ENCODE measurements around the gene JTB.

JTB gene

DNA sequence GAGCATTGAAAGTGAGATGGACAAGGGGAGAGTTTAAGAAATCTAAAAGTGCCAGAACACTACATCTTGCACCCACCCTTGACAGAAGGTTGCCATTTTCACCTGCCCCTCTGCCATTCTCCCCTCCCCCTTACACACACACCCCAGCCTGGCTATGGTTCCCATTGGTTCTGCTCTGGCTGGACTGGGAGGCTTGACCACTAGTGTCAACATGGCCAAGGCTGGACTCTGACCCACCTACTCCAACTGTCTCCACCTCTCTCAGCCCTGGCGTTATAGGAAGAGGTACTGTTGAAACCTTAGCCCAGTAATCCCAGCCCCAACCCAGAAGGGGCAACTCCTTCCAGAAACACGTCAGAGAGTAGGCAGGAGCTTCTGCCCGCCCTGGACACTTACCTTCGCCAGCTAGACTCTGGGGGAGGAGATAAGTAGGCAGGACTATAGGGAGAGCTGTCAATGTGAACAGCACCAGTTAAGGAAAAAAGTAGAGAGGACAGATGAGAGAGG lies 23.6 kb downstream of the JTB start:
- no peak for DNase-seq (ENCODE audit: low read depth)

DNA sequence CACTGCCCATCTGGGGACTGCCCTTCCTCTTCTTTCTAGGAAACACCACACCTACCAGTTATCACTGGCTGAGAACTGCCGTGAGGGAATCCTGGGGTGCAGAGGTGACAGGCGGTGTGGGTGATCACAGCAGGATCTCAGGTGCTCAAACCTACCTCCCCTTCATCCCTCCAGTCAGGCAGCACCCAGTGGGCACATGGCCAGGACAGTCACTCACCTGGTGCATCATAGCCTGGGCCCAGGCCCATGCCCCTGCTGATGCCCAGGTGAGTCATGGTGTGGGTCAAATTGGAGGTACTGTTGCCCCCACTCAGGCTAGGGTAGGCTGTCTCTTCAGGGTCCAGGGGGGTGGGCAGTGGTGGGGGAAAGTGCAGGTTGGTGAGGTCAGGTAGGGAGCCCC lies 25.7 kb downstream of the JTB start:
- DNase-seq (ENCODE audit: low read depth), result no peak

DNA sequence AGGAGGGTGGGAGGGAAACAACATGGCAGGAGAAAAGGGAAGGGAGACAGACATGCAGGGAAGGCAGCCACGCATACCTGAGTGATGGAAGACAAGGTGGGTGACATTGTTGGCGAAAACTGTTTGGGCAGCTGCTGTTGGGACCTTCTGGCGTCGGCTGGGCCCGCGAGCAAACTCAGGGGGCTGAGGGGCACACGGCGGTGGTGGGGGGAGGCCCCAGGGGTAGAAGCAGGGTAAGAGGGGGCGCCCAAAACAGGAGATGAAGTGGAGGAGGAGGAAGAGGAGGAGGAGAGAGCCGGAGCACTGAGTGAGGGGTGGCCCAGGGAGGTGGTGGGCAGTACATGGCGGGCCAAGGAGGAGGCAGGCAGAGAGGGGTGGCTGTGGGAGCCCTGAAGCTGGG lies 26.3 kb downstream of the JTB start:
- DNase-seq (ENCODE audit: low read depth), result no peak

DNA sequence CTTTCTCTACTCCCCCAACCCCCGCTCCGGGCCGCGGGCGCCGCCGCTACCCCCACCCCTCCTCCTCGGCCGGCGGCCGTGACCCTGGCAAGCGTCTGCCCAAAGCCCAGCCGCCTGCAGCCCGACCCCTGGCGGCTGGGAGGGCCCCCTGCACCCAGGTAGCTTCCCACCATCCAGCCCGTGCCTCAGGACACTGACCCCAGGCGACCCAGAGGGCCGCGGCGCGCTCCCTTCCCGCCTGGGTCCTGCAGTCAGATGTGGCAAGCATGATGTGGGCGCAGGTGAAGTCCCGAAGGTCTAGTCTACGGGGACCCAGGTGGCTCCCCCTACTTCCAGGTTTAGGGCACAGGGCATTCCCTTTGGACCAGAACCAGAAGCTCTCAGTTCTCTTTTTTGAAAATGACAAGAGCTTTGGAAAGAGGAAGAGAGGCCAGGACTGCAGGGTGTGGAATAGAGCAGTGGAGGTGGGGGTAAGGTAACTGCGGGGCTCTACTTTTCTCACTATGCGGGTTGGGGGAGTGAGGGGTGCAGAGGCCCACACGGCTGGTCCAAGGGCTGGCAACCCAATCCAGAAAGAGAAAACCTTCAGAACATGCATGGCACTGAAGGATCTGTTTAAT lies 30.7 kb downstream of the JTB start, which contains the start of gene DENND4B:
TSS of gene DENND4B (minus strand) at position 97 of the 620 bp plus-strand sequence. CDS start 2,344 bp downstream, outside the sequence.
- no peak for DNase-seq (ENCODE audit: low read depth)

DNA sequence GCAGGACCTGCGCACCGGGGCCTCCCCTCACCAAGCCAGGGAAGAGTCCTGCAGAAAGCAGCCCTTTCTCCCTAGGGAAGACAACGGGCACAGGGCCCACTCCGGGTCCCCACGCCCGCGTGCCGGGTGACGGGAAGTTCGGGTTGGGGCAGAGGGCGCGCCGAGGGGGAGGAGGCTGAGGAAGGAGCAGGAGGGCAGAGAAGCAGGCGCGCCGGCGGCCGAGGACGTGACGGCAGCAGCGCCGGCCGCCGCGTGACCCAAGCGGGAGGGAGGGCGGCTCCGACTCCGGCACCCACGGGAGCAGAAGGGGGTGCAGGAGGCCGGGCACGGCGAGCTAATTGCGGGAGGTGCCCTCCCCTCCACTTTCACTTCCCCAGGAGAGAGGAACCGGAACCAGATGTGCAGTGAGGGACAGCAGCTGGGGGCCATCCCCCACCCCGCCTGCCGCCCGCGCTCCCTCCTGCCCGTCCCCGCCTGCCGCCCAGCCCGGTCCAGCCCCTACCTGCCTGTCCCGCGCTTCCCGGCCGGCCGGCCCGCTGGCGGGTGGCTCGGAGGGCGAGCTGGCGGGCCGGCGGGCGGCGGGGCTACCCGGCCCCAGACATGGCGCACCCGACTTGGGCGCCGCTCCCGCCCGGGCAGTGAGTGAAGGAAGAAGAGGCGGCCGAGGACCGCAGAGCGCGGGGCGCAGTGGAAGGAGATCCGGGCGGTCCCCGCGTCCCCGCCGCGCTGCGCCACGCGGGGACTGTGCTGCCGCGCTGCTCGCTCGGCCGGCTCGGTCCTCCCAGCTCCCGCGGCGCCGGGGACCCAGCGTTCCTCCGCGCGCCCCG lies 31.5 kb downstream of the JTB start:
- no peak for DNase-seq (ENCODE audit: low read depth)

DNA sequence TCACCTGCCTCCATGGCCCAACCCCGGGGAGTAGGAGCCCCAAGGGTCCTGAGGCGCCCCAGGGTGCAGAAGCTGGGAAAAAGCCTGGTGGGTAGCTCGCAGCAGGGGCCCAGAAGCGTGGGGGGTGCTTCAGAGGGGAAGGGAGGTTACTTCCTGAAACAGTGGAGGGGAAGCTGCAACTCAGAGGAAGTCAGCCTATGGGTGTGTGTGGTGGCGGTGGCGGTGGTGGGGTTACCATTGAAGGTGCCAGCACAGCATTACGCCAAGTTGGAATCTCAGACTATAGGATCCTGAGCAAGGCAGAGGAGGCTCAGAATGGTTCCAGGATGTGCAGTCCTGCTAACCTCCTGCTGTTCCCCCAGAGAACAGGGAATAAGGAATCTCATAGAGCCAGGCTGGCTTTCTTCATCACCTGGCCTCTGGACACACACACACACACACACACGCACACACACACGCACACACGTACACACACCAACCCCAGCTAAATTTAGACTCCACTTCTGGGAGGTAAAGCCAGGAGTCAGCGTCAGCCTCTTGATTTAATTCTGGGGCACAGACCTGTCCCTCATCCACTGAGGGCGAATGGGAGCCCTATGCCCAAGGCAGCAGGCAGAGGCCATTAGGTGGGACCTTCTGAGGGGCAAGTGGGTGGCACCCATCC lies 32.2 kb downstream of the JTB start:
- DNase-seq (ENCODE audit: low read depth), result no peak

DNA sequence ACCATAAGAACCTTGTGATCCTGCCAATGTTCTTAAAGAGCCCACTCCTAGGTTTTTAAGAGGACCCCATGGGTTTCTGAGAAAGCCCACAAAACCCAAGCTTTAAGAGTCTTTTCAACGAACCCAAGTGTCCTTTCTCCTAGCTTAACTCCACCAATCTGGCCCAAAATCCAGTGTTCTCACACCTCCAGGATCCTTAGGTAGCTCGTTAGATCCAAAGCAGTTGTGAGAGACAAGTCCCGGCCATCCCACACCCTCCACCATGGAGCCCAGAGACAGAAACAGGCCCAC lies 32.7 kb downstream of the JTB start:
- DNase-seq (ENCODE audit: low read depth), result no peak

DNA sequence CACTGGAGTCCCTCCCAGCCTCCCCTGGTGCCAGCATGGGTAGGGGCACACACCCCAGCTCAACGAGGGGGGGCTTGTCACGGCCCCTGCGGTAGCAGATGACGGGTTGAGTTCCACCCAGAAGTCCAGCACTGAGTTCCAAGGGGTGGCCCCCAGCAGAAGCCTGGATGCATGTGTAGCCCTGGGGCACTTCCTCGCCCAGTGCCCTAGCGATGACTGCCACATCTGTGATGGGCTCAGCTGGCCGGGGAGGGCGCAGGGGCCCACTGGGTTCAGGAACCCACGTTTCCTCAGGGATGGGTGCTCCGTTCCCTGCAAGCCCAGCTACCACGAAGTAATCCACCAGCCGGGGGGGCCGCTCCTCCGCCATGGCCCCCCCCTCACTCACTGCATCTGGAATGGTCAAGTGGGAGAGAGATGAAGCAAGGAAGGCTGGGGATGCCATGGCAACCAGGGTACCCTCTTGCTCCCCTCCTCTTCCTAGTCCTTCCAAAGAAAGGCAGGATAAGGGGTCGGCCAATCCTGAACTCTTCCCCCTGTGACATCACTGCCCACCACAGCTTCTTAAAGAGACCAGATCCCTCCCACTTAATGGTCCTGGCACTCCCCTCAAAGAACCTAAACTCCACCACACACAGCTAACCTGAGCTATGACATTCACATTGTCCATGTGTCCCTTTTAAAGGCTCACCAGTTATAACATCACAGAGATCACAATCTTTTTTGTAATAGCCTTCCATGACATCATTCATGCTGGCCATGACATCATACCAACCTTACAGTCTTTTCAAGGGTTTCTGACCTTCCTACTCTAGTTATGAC lies 33.3 kb downstream of the JTB start:
- no peak for DNase-seq (ENCODE audit: low read depth)

DNA sequence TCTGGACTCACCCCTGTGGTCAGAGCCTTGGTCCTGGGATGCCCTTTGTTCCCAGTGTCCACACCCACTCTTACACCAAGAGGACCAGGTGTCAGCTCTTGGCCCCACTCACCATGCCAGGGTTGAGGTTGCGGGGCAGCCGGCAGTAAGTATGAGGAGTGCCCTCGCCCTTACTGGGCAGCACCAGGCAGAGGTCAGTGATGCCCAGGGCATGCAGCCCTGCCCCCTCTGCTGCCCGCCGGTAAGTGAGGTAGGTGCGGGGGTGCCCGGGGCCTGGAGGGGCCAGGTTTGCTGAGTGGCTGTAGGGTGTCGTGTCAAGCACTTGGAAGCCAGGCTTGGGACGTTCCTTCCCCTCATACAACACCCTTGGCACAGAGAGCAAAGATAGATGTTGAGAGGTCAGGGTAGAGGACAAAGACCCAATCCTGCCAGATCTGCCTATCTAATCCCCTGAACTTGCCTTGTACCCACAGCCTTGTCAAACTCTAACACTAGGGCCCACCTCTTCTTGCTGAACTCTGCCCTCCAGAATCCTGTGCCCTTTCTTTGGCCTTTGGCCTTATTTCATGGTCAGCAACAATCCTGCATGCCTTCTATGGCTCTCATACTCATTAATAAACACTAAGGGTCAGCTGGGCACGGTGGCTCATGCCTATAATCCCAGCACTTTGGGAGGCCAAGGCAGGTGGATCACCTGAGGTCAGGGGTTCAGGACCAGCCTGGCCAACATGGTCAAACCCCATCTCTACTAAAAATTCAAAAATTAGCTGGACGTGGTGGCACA lies 34.5 kb downstream of the JTB start:
- DNase-seq (ENCODE audit: low read depth), result no peak

DNA sequence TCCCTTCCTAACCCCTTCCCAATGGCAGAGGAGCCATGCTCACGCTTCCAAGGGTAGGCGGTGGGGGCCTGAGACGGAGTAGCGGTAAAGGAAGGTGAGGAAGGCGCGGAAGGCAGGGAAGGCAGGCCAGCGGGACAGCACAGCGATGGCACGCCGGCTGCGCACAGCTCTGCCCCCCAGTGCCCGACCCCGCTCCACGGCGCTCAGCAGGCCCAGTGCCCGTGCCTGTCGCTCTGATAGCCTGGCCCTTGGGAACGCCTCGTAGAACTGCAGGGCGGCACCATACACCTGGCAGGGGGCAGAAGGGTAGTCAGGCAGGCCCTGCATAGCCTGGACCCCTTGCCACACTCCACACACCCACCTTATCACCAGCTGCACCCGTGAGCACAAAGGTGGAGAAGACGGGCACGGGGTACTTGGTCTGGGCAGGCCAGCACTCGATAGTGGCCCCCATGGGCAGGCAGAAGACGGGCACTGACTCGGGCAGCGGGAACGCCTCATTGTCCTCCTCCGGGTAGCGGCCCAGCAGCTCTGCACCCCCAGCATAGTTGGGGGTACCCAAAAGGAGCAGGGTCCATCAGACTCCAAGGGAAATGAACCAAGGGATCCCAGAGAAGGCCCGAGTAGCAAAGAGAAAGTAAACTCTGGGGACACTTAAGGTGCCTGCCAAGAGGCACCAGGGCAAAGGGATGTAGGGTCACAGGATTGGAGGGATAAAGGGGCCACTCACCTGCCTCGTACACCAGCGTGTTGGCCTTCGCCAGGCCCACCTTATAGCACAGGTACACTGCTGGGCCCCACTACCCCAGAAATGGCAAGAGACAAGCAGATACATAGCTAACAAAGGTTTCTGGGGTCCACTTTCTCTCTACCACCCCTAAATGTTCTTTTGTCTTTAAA lies 35.4 kb downstream of the JTB start:
- DNase-seq (ENCODE audit: low read depth), result no peak

DNA sequence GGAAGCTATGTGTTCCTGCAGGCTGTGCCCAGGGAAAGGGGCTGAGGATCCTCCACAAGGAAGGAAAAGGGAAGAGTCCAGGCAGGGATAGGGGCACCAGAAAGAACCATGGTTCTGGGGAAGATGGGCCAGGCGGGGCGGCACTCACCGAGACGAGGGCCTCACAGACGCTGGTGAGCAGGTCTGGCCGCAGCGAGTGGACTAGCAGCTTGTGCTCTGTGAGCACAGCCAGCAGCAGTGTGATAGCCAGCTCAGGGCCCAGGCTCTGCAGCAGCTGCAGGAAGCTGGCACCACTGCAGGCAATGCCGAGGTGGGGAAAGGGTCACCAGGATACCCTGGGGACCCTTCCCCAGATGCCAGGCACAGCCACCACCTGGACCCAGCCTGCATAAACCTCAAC lies 36.7 kb downstream of the JTB start:
- no peak for DNase-seq (ENCODE audit: low read depth)

DNA sequence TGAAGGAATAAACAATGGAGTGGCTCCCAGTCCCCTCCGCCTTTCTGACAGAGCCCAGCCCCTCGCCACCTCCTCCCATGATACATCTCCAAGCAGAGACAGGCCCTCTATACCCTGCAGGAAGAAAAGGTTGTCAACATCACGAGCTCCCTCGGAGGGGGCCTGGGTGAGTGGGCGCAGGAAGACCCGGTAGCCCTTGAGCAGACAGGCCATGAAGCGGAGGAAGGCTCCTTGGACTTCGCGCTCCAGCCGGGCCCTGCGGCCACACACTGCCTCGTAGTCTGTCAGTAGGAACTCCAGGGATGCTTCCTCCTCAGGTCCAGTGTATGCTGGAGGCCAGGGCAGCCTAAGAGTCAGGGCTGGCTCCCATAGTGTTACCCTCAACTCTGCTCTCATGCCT lies 38.0 kb downstream of the JTB start:
- DNase-seq (ENCODE audit: low read depth), result no peak

DNA sequence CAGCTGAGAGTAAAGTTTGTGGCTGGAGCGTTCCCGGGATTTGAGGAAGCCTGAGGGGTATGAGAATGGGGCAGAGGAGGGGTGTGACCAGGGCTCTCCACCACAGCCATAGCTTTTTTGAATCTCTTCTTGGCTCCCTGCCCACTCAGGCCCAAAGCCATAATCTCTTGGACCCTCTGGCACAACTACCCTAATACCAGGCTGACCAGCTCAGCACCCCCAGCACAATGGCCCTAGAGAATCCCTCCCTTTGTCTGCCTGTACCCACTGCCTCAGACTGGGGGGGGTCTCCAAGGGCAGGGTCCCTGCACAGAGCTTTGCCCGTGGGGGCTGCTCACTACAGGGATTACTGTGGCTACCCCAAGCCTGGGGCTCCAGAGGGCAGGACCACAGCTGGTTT lies 38.5 kb downstream of the JTB start:
- no peak for DNase-seq (ENCODE audit: low read depth)

DNA sequence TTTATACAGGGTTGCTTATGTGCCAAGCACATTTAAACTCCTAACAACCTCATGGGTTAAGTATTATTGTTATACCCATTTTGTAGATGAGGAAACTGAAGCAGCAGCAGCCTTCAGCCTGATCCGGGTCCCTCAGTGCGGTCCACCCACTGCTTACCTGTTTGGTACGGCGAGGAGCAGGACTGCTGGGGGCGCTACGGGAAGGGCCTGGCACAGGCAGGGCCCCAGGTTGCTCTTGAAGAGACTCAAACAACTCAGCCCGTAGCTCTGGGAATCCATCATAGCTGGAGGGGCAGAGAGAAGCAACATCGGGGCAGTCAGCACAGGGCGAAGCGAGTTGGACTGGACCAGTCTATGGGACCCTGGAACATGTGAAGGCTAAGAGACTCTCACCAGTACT lies 40.1 kb downstream of the JTB start:
- no peak for DNase-seq (ENCODE audit: low read depth)

DNA sequence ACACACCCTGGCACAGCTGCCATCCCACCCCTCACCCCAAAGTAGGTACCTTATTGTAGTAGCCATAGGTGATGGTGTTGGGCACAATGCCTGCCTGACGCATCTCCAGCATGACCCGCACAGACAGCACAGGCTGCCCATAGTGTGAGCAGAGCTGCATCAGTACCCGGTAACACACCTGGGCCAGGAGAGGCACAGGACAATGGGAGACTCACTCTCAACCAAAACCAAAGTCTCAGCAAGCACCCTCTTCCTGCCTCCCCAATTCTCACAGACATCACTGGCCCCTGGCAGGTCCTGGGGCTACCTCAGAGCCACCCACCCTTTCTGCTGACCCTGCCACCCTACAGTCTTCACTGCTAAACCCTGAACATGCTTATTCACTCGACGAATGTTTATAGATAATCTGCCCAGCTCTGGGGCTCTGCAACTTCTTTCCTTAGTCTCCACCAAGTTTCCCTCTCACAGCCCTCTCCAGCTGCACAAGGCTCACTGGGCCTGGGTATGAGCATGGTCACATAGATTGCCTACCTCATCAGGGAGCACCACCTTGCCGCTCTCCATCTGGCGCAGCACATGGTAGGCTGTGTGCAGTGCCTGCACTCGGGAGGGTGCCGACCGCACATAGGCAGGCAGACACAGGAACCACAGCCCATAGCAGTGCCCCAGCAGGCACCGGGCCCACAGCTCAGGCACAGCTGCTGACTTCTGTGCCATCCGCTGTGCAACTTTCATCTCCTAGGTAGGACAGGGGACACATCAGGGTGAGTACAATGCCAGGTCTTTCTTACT lies 41.3 kb downstream of the JTB start:
- DNase-seq (ENCODE audit: low read depth), result no peak

DNA sequence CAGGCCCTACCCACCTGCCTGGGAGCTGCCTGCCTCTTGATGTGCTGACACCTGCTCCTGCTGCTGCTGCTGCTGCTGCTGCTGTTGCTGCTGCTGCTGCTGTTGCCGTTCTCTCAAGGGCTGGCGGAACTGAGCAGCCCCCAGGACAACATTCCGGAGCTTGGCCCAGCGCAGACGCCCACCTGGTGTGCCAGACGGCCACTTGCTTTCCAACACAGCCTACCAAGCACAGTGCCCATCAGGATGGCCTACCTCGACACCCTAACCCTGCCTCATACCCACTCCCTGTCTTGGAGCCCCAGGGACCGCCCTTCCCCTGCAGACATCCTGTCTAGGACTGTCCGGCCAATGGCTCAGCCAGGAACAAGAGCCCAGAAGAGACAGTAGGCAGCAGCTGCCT lies 42.7 kb downstream of the JTB start:
- no peak for DNase-seq (ENCODE audit: low read depth)

DNA sequence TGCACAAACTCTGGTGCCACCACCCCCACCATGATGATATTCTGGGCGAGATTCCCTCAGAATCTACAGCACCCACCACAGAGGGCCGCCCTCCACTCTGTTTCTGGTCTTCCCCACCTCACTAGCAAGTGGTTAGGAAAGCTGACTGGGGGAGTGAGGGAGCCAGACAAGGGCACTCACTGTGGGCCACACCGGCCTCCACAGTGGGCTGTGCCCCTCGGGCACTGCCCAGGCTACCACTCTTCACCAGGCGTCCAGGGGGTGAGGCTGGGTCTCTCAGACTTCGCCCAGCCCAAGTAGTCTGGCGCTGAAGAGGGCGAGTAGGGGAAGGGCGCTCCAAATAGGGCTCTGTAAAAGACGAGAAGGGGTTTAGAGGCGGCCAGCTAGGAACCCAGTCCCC lies 43.5 kb downstream of the JTB start:
- no peak for DNase-seq (ENCODE audit: low read depth)

DNA sequence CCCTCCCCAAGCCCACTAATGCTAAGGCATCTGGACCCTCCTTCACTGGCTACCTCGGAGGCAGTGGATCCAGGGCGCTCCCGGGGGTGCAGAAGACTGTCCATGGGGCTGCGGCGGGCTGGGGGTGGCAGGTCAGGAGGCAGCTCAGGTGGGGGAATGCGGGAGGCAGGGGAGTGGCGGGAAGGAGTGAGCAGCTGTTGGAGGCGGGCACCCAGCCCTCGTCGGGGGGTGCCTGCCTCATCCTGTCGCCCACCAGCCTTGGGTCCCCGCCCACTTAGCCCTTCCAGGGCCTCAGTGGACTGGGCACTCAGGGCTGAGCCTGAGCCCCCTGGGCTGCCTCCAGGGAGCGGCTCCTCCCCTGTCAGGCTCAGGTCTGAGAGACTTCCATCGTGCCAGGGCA lies 44.0 kb downstream of the JTB start:
- no peak for DNase-seq (ENCODE audit: low read depth)
